Neural cell (in vitro differentiated cells): ENCODE results near the gene DUXB. TPM values are rescaled to one million over a fixed set of nuclear protein-coding genes. Genes with fewer than 3 reads are reported as not detected.

Experiments used
- H2AFZ ChIP-seq: fragments of 200-600, 300-800 bp; sonication (generic), shearing (Covaris generic); 2 replicates; pipeline ENCODE4 v1.6.0; 2014; ENCODE audit warnings: low read depth, mild to moderate bottlenecking, antibody characterized with exemption, low read length, moderate library complexity
- H3F3A ChIP-seq: fragments of 200-600 bp; shearing (Covaris generic); 2 replicates; pipeline ENCODE4 v1.6.1; 2016; ENCODE audit warnings: mild to moderate bottlenecking, moderate library complexity, mixed read lengths, antibody characterized with exemption, low read length; ENCODE audit not compliant: insufficient read depth, poor library complexity, severe bottlenecking
- H3K27ac ChIP-seq: fragments of 200-600, 300-800 bp; sonication (generic), shearing (Covaris generic); 2 replicates; pipeline ENCODE4 v1.5.1; 2014; ENCODE audit warnings: mild to moderate bottlenecking, low read length, moderate library complexity
- H3K27me3 ChIP-seq: fragments of 300-800, 200-600 bp; sonication (generic), shearing (Covaris generic); 2 replicates; pipeline ENCODE4 v1.6.0; 2014; ENCODE audit warnings: mild to moderate bottlenecking, low read depth, low read length, moderate library complexity; ENCODE audit not compliant: insufficient read depth
- H3K36me3 ChIP-seq: fragments of 300-800, 200-600 bp; sonication (generic), shearing (Covaris generic); 2 replicates; pipeline ENCODE4 v1.5.1; 2014; ENCODE audit warnings: mild to moderate bottlenecking, antibody characterized with exemption, low read length, moderate library complexity; ENCODE audit not compliant: insufficient read depth
- H3K4me2 ChIP-seq: fragments of 300-800, 200-600 bp; sonication (generic), shearing (Covaris generic); 2 replicates; pipeline ENCODE4 v1.6.0; 2014; ENCODE audit warnings: mild to moderate bottlenecking, low read length
- H3K4me3 ChIP-seq: fragments of 300-800, 200-600 bp; sonication (generic), shearing (Covaris generic); 2 replicates; pipeline ENCODE4 v1.5.1; 2014; ENCODE audit warnings: mild to moderate bottlenecking, low read length, moderate library complexity
- H3K79me2 ChIP-seq: fragments of 200-600 bp; shearing (Covaris generic); replicated peaks from 2 replicates; pipeline ENCODE4 v1.6.0; 2014; ENCODE audit warnings: mild to moderate bottlenecking, low read length, moderate library complexity; ENCODE audit not compliant: insufficient read depth
- H3K9ac ChIP-seq: fragments of 300-800, 200-600 bp; sonication (generic), shearing (Covaris generic); 2 replicates; pipeline ENCODE4 v1.6.1; 2016; ENCODE audit warnings: mild to moderate bottlenecking, low read length, mixed read lengths
- H3K9me2 ChIP-seq: fragments of 200-600 bp; shearing (Covaris generic); 2 replicates; pipeline ENCODE4 v1.6.1; 2016; ENCODE audit warnings: mild to moderate bottlenecking, low read length, mixed read lengths; ENCODE audit not compliant: insufficient read depth
- H3K9me3 ChIP-seq: fragments of 200-600, 300-800 bp; sonication (generic), shearing (Covaris generic); 2 replicates; pipeline ENCODE4 v1.6.1; 2016; ENCODE audit warnings: mild to moderate bottlenecking, mixed run types, low read length, moderate library complexity, mixed read lengths
- H4K20me1 ChIP-seq: fragments of 200-600 bp; shearing (Covaris generic); 2 replicates; pipeline ENCODE4 v1.6.1; 2016; ENCODE audit warnings: mild to moderate bottlenecking, mixed run types; ENCODE audit not compliant: insufficient read depth
- CTCF ChIP-seq: fragments of 450-650 bp; IDR thresholded peaks from 2 replicates; pipeline ENCODE4 v1.5.1; 2014; ENCODE audit warnings: antibody characterized with exemption, mild to moderate bottlenecking, moderate library complexity; ENCODE audit not compliant: poor library complexity, severe bottlenecking
- EP300 ChIP-seq: fragments of 450-650 bp; conservative IDR thresholded peaks from 2 replicates; pipeline ENCODE4 v1.6.1; 2014; ENCODE audit warnings: antibody characterized with exemption, mild to moderate bottlenecking, moderate library complexity; ENCODE audit not compliant: poor library complexity, severe bottlenecking
- EZH2 ChIP-seq: fragments of 200-600, 300-800 bp; shearing (Covaris generic), sonication (generic); IDR thresholded peaks from 2 replicates; pipeline ENCODE4 v1.6.1; 2014; ENCODE audit warnings: antibody characterized with exemption, low read length, borderline replicate concordance, mild to moderate bottlenecking; ENCODE audit not compliant: insufficient read depth, poor library complexity, severe bottlenecking
- MXI1 ChIP-seq: fragments of 450-650 bp; conservative IDR thresholded peaks from 2 replicates; pipeline ENCODE4 v1.6.1; 2014; ENCODE audit warnings: antibody characterized with exemption, mild to moderate bottlenecking; ENCODE audit not compliant: poor library complexity, severe bottlenecking
- POLR2AphosphoS5 ChIP-seq: IDR thresholded peaks from 2 replicates; pipeline ENCODE4 v1.6.1; 2012
- RAD21 ChIP-seq: fragments of 450-650 bp; conservative IDR thresholded peaks from 2 replicates; pipeline ENCODE4 v1.6.1; 2014; ENCODE audit warnings: antibody characterized with exemption, mild to moderate bottlenecking, moderate library complexity
- REST ChIP-seq: IDR thresholded peaks from 2 replicates; pipeline ENCODE4 v1.6.1; 2012; ENCODE audit warnings: borderline replicate concordance
- SMC3 ChIP-seq: fragments of 450-650 bp; conservative IDR thresholded peaks from 2 replicates; pipeline ENCODE4 v1.6.1; 2014; ENCODE audit warnings: antibody characterized with exemption, mild to moderate bottlenecking, moderate library complexity; ENCODE audit not compliant: poor library complexity
- TAF1 ChIP-seq: IDR thresholded peaks from 2 replicates; pipeline ENCODE4 v1.6.1; 2012; ENCODE audit warnings: low read depth
- polyA plus RNA-seq: library from polyadenylated mRNA; depleted of rRNA; stranded (reverse); fragments of >200 nt; gene quantifications from 2 replicates; pipeline ENCODE4 v1.2.3, GENCODE V29; 2014

The DUXB gene
- polyA plus RNA-seq, 1 donor from 2014 or later, result not detected

- Histone ChIP-seq H3K27me3 (no peaks in the 10 kb centered on the region), H3K27ac (no peak overlapping the region), H3F3A (no peaks in the 10 kb centered on the region), H4K20me1 (no peaks in the 10 kb centered on the region), H3K79me2 (no peaks in the 10 kb centered on the region), H3K4me2 (no peak overlapping the region), H2AFZ (no peak overlapping the region), H3K4me3 (no peak overlapping the region), H3K9me3 (no peaks in the 10 kb centered on the region), H3K9me2 (no peaks in the 10 kb centered on the region), H3K9ac (no peak overlapping the region), H3K36me3 (no peaks in the 10 kb centered on the region)
- TF ChIP-seq MXI1 (no peak), EZH2 (no peak), REST (no peak)
These were observed 5.6 kb downstream of the DUXB start for GRCh38 chr16:75695708-75696107.

GRCh38 chr16:75687361-75687760 lies 13.9 kb downstream of the DUXB start:
- Histone ChIP-seq H3F3A (no peaks in the 10 kb centered on the region), H4K20me1 (no peaks in the 10 kb centered on the region), H3K36me3 (no peaks in the 10 kb centered on the region), H3K9me2 (no peaks in the 10 kb centered on the region), H3K9ac (no peak overlapping the region), H3K4me2 (no peak overlapping the region), H3K27me3 (no peaks in the 10 kb centered on the region), H3K9me3 (no peaks in the 10 kb centered on the region), H2AFZ (no peak overlapping the region), H3K79me2 (no peaks in the 10 kb centered on the region), H3K27ac (no peak overlapping the region), H3K4me3 (no peak overlapping the region)
- TF ChIP-seq EZH2, result no peak
- no peak for TF ChIP-seq REST
- no peak for TF ChIP-seq EP300
- TF ChIP-seq RAD21, result no peak
- TF ChIP-seq SMC3, result no peak
- TF ChIP-seq POLR2AphosphoS5, result no peak
- no peak for TF ChIP-seq MXI1
- TF ChIP-seq TAF1, result no peak
- TF ChIP-seq CTCF, result no peak
